Heart right ventricle (tissue), 16 donors: ENCODE measurements around the gene ATP8B3. TPM values are rescaled to one million over a fixed set of nuclear protein-coding genes. Genes with fewer than 3 reads are reported as not detected.
A peak's percentile ranks its signal among the peaks of the same experiment; 100 is the strongest.

Experiments
- ATAC-seq, 8 donors: fragments of 200-7000 bp; cut with Tn5 transposase; one replicate each; pipeline ENCODE4 v1.9.1; 2020; ENCODE audit warnings: mild to moderate bottlenecking in 8 of 8, moderate library complexity in 8 of 8, moderate number of reproducible peaks in 1 of 8
- DNase-seq, 2 donors: peaks; one replicate each; pipeline ENCODE4 v3.0.0-alpha.2; 2020
- H3K27ac ChIP-seq, 10 donors: fragments of 200-600 bp; sonication (generic) in 2 of 10; one replicate each; pipeline versions ENCODE4 v1.5.0 to v1.8.0; 2020 to 2022; ENCODE audit warnings: mild to moderate bottlenecking in 3 of 10
- H3K27me3 ChIP-seq, 7 donors: fragments of 200-600 bp; one replicate each; pipeline ENCODE4 v1.8.0; 2021 to 2022; ENCODE audit warnings: mild to moderate bottlenecking in 2 of 7
- H3K36me3 ChIP-seq, 9 donors: fragments of 200-600 bp; sonication (generic) in 1 of 9; one replicate each; pipeline versions ENCODE4 v1.5.0 to v1.8.0; 2020 to 2022; ENCODE audit warnings: mild to moderate bottlenecking in 2 of 9
- H3K4me1 ChIP-seq, 9 donors: fragments of 200-600 bp; sonication (generic) in 1 of 9; one replicate each; pipeline versions ENCODE4 v1.5.0 to v1.8.0; 2020 to 2022; ENCODE audit warnings: mild to moderate bottlenecking in 4 of 9
- H3K4me3 ChIP-seq, 10 donors: fragments of 200-600 bp; sonication (generic) in 2 of 10; one replicate each; pipeline versions ENCODE4 v1.5.0 to v1.8.0; 2020 to 2022; ENCODE audit warnings: mild to moderate bottlenecking in 7 of 10, moderate library complexity in 2 of 10
- H3K9me3 ChIP-seq, 11 donors: fragments of 200-600 bp in 10 of 11; sonication (generic) in 2 of 11; one replicate each; pipeline versions ENCODE4 v1.5.0 to v1.8.0; 2013 to 2022; ENCODE audit warnings: mild to moderate bottlenecking in 2 of 11, control low read depth in 1 of 11, moderate library complexity in 1 of 11
- WGBS, 2 donors: extraction: QIAGEN DNeasy Blood & Tissue Kit; methylation state at CpG; one replicate each; pipeline ENCODE4 v1.1.7; 2013; ENCODE audit warnings: inconsistent platforms in 1 of 2; 5-methylcytosine and 5-hydroxymethylcytosine counted together
- intact Hi-C, 10 donors: fragments of 100-400 bp; cut with DNase I; formaldehyde crosslinking; loops; one replicate each; pipeline versions ENCODE4 v1.11.1 to v1.14.2; 2022
- polyA plus RNA-seq, 2 donors: library from polyadenylated mRNA; stranded (reverse); fragments of 200-250 nt; gene quantifications; one replicate each; pipeline ENCODE4 v1.2.3, GENCODE V29; 2013
- total RNA-seq, 10 donors: library from RNA; stranded (reverse); fragmentation: NEBNext Ultra II Directional in 3 of 10; extraction: Animal tissue kit (Norgen Biotek cat#: 25700) in 3 of 10; gene quantifications; one replicate each; pipeline versions ENCODE4 v1.2.1 to v1.2.4, GENCODE V29; 2021 to 2023
- TF ChIP-seq, protein P1 (sequence below), 9 donors: fragments of 200-600 bp; sonication (generic) in 2 of 9; IDR thresholded peaks; one replicate each; pipeline versions ENCODE4 v1.5.0 to v1.8.0; 2021 to 2022; ENCODE audit warnings: antibody characterized with exemption in 9 of 9, mild to moderate bottlenecking in 5 of 9, moderate library complexity in 1 of 9
- donor health status: Arrhythmogenic right ventricular cardiomyopathy.
- donor health status: ischemic (EF 13 %, LVEDD 7.1; RV severe dilation, severe dysfunction).
- donor health status: healthy with polysubstance abuse.
- donor health status: DM: no; HTN: yes; CAD: no.
- donor health status: DM: no; HTN: no; CAD: no.
- donor health status: ischemic (EF 25% LVEDD 6.9; RV normal size, moderate dysfunction).
- donor health status: ischemic (EF 25% LVEDD 5.7; RV mildly dilated, moderate dysfunction).
- donor health status: healthy.
- donor health status: DM: yes; HTN: yes; CAD: no.
- donor health status: Ischemic cardiomyopathy.
- donor health status: ischemic (EF 35%, LVEDD 5.7; RV mildly dilated, moderate dysfunction).
- donor health status: nonischemic (EF 11% LVEDD 7.7; RV severe dilation, severe dysfunction).
- donor health status: DM: yes; HTN: yes; CAD: no.
- donor health status: PGD.
- donor health status: ischemic (EF 29% LVEDD 5.4; RV normal size, mild dysfunction).
- donor health status: nonischemic (EF 23%, LVEDD 6.1; RV moderate dilation, normal function).

The ATP8B3 gene
- total and polyA plus RNA-seq, 12 donors: 0.13 to 3.4 (median 0.52) TPM

DNA sequence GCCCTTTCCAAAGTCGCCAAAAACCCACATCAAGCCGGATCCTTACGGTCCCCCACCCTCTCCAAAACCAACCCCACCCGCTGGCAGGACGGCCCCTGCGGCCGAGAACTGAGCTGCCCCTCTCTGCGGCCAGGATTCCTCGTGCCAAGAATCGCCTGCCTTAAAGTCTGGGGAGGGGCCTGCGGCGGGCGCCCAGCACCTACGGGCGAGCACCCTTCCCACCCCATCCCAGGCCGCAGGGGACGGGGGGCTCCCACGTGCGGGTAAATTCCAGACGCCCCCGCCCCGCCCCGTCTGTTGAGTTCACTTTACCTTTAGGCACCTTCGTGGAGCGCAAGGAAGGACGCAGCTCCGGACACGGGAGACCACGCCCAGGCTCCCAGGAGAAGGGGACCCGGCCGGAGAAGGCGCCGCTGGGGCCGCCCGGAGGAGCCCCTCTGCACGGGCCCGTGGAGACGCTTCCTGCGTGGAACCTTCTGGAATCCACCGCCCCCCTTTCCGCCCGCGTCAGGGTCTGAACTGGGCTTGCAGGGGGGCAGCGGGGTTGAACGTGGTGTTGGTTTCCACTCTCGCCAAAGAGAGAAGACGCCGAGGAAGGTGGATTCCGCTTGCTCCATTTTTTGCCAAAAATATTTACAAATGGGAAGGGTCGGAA lies 36.0 kb downstream of the ATP8B3 start:
- no peak for DNase-seq
- H3K27ac ChIP-seq: no peak overlapping the region
- no peak overlapping the region for H3K4me3 ChIP-seq
- no peaks in the 10 kb centered on the region for H3K36me3 ChIP-seq
- TF ChIP-seq, protein P1, sequence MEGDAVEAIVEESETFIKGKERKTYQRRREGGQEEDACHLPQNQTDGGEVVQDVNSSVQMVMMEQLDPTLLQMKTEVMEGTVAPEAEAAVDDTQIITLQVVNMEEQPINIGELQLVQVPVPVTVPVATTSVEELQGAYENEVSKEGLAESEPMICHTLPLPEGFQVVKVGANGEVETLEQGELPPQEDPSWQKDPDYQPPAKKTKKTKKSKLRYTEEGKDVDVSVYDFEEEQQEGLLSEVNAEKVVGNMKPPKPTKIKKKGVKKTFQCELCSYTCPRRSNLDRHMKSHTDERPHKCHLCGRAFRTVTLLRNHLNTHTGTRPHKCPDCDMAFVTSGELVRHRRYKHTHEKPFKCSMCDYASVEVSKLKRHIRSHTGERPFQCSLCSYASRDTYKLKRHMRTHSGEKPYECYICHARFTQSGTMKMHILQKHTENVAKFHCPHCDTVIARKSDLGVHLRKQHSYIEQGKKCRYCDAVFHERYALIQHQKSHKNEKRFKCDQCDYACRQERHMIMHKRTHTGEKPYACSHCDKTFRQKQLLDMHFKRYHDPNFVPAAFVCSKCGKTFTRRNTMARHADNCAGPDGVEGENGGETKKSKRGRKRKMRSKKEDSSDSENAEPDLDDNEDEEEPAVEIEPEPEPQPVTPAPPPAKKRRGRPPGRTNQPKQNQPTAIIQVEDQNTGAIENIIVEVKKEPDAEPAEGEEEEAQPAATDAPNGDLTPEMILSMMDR (IDR thresholded peaks at IDR 0.05): no peak
- WGBS, 2 donors: 1 to 2% methylated on average over 49 to 50 of the region's 50 CpGs
- intact Hi-C loops: no loop called here
- peaks cover 18 to 97% (median 92%) of the 10 kb centered on the region in 7 donors for H3K27me3 ChIP-seq
- H3K9me3 ChIP-seq: peaks cover 0 to 14% (median 6%) of the 10 kb centered on the region in 11 donors
- no peak for ATAC-seq
- peaks cover 0 to 9% (median 6%) of the 10 kb centered on the region in 9 donors for H3K4me1 ChIP-seq

DNA sequence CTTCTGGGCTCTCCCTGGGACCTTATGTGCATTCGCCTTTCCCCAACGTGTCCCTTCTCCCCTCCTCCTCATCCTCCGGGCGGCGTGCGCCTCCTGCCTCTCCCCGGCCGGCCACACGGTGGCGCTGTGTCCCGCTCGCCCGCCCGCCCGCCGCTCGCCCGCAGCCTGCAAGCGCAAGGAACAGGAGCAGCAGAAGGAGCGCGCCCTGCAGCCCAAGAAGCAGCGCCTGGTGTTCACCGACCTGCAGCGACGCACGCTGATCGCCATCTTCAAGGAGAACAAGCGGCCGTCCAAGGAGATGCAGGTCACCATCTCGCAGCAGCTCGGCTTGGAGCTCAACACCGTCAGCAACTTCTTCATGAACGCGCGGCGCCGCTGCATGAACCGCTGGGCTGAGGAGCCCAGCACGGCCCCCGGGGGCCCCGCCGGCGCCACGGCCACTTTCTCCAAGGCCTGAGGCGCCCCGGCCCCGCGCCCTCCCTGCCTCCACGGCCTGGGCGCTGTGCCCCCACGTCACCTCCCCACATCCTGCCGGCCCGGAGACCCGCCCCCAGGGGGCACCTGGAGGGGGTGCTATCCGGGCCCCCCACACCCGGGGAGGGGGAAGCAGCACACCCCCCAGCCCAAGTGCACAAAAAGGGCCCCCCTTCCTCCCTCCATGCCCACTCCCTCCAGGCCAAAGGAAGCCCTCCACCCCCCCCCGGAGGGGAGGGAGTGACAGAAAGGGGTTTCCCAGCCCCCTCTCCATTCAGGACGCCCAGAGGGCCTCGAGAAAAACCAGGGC lies 36.9 kb downstream of the ATP8B3 start:
- ATAC-seq (no peak), DNase-seq (no peak)
- H3K36me3 ChIP-seq: no peaks in the 10 kb centered on the region
- TF ChIP-seq, protein P1 (IDR thresholded peaks at IDR 0.05): peak in 7 of 9 donors; percentile 22 to 49 (median 31)
- no peak overlapping the region for H3K4me3 ChIP-seq
- no peak overlapping the region for H3K27ac ChIP-seq
- WGBS, 2 donors: 5 to 8% methylated on average over 57 to 59 of the region's 59 CpGs
- H3K27me3 ChIP-seq: peaks cover 12 to 97% (median 92%) of the 10 kb centered on the region in 7 donors
- intact Hi-C loops: no loop called here
- peaks cover 0 to 9% (median 6%) of the 10 kb centered on the region in 9 donors for H3K4me1 ChIP-seq
- H3K9me3 ChIP-seq: peaks cover 0 to 23% (median 14%) of the 10 kb centered on the region in 11 donors

DNA sequence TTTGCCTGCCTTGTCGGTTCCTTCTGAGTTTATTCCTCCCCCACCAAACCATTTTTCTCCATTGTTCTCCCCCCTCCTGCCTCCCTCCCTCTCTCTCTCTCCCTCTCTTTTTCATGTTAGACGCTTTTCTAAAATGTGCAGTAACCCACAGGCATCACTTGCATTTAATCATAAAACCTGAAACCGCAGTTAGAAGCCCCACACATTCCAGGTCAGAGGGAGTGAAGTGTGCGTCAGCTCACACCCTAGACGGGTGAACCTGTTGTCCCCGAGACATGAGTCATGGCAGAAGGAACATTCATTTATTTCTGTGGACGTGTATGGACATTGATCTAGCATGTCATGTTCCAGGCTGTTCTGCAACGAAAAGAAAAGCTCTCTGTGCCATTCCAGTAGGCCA lies 38.9 kb downstream of the ATP8B3 start:
- Histone ChIP-seq H3K36me3 (no peaks in the 10 kb centered on the region), H3K27ac (no peak overlapping the region), H3K27me3 (peaks cover 12 to 99% (median 92%) of the 10 kb centered on the region in 7 donors), H3K4me1 (peaks cover 0 to 9% (median 6%) of the 10 kb centered on the region in 9 donors), H3K9me3 (peaks cover 0 to 23% (median 14%) of the 10 kb centered on the region in 11 donors), H3K4me3 (no peak overlapping the region)
- TF ChIP-seq, protein P1 (IDR thresholded peaks at IDR 0.05): no peak
- ATAC-seq: no peak
- WGBS, 2 donors: 53 to 59% methylated on average over 8 of the region's 8 CpGs
- DNase-seq: no peak
- intact Hi-C loops: no loop called here

DNA sequence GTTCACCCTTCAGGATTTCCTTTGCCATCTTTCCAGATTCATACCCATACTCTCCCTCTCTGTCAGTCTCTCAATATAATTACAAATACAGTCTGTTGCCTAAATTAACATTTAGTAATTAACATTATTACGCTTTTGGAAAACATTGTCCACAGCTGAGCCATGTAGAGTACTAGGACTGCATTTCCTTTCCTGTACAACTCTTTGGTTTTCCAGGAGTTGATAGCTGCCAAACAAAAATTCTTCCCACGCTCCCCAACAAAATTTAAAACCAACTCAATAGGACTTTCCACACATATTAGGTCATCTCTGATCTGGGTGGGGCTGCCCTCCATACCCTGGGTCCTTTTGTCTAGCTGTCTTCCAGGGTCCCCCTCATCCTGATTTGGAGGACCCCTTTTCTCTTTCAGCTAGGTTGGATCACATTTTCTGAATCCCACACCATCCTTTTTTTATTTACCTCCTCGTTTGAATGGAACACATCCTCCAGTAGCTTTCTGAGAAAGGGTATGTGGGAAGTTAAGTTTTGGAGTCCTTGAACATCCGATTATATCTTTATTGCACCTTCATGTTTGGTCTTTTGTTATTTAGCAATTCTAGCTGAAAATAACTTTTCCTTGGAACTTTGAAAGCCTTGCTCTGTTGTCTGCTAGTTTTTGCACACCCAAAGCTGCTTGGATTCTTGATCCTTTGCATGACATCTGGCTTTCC lies 41.1 kb downstream of the ATP8B3 start:
- no peak for DNase-seq
- peaks cover 0 to 9% (median 3%) of the 10 kb centered on the region in 9 donors for H3K4me1 ChIP-seq
- peaks cover 0 to 23% (median 14%) of the 10 kb centered on the region in 11 donors for H3K9me3 ChIP-seq
- TF ChIP-seq, protein P1 (IDR thresholded peaks at IDR 0.05): no peak
- intact Hi-C loops: no loop called here
- no peak overlapping the region for H3K27ac ChIP-seq
- H3K4me3 ChIP-seq: no peak overlapping the region
- ATAC-seq: no peak
- H3K36me3 ChIP-seq: no peaks in the 10 kb centered on the region
- H3K27me3 ChIP-seq: peaks cover 25 to 99% (median 91%) of the 10 kb centered on the region in 7 donors
- 89% methylated on average over 4 of the region's 4 CpGs for WGBS, 2 donors
